Measurements from ENCODE around the gene KCNE5. TPM values are rescaled to one million over a fixed set of nuclear protein-coding genes. Genes with fewer than 3 reads are reported as not detected.
"Not testable (repeated sequence)": the region's sequence is repeated elsewhere in the genome, so short reads cannot be mapped to it uniquely, and the experiment has no call there.

KCNE5 gene
- total RNA-seq, 1 experiment from 2014 or later: 3.7 TPM

- Histone ChIP-seq H3K56ac (ENCODE audit: insufficient read length, low read depth, low read length) (no peak overlapping the region), H3K27ac (ENCODE audit: insufficient read length, low read depth, low read length) (no peak overlapping the region), H2AK5ac (ENCODE audit: insufficient read length, low read length) (no peak overlapping the region), H3K9ac (ENCODE audit: extremely low read depth, insufficient read length, low read length) (no peak overlapping the region), H3K79me2 (ENCODE audit: insufficient read depth, low read length) (no peaks in the 10 kb centered on the region), H4K5ac (ENCODE audit: insufficient read length, low read depth, low read length) (no peak overlapping the region), H2BK120ac (ENCODE audit: low read depth, low read length, poor library complexity, severe bottlenecking) (no peak overlapping the region), H3K23me2 (ENCODE audit: insufficient read length, low read depth, low read length, poor library complexity, severe bottlenecking) (no peaks in the 10 kb centered on the region), H2BK5ac (ENCODE audit: insufficient read length, low read length) (no peak overlapping the region), H3K14ac (ENCODE audit: insufficient read depth, low read length) (no peak overlapping the region), H3T11ph (ENCODE audit: low read length) (no peak overlapping the region), H4K8ac (replicated peaks; ENCODE audit: insufficient read length, low read depth, low read length) (no peak overlapping the region), H3K4me1 (ENCODE audit: insufficient read depth, low read length) (no peaks in the 10 kb centered on the region; the same call in none of the 2 replicates), H2BK12ac (ENCODE audit: insufficient read length, low read depth, low read length) (no peak overlapping the region), H2BK15ac (ENCODE audit: low read depth, low read length) (no peak overlapping the region), H3K4me2 (ENCODE audit: insufficient read depth, insufficient read length, low read length) (no peak overlapping the region), H3K18ac (ENCODE audit: insufficient read length, low read depth, low read length) (no peak overlapping the region), H3K27me3 (ENCODE audit: insufficient read depth, low read length) (no peaks in the 10 kb centered on the region), H3K79me1 (ENCODE audit: insufficient read depth, low read depth, low read length, poor library complexity, severe bottlenecking) (no peaks in the 10 kb centered on the region), H3K4ac (ENCODE audit: low read depth, low read length) (no peak overlapping the region), H4K91ac (ENCODE audit: insufficient read length, low read depth, low read length) (no peak overlapping the region), H2AFZ (ENCODE audit: low read length) (no peak overlapping the region), H4K20me1 (ENCODE audit: control insufficient read depth, insufficient read depth, insufficient read length) (no peaks in the 10 kb centered on the region), H2BK20ac (ENCODE audit: low read depth, low read length, poor library complexity, severe bottlenecking) (no peak overlapping the region), H3K9me3 (ENCODE audit: control insufficient read depth, low read depth, low read length) (no peaks in the 10 kb centered on the region), H3K23ac (ENCODE audit: insufficient read length, low read depth, low read length) (no peak overlapping the region)
- peaks cover 5 to 10% of the 10 kb centered on the region in 2 experiments for H3K4me1 Mint-ChIP-seq
- WGBS (ENCODE audit: extremely low coverage, insufficient read length, low lambda C conversion rate): no CpG with 5 or more reads among the region's 2 CpGs
- H3K4me3 Mint-ChIP-seq: no peak overlapping the region
- no peak overlapping the region for H3K27ac Mint-ChIP-seq
- H3K27me3 Mint-ChIP-seq (ENCODE audit: low read depth): no peaks in the 10 kb centered on the region
- no peak for TF ChIP-seq CTCF (conservative IDR thresholded peaks at IDR 0.05)
- H3K9me3 Mint-ChIP-seq: no peaks in the 10 kb centered on the region
- H3K36me3 Mint-ChIP-seq (ENCODE audit: insufficient read depth in 1 of 3, low read depth in 3 of 3): no peaks in the 10 kb centered on the region
- no peak for DNase-seq
Observed at GRCh38 chrX:109577055-109577454, 47.9 kb downstream of the KCNE5 start.

GRCh38 chrX:109576083-109576482 lies 48.9 kb downstream of the KCNE5 start:
- WGBS (ENCODE audit: extremely low coverage, insufficient read length, low lambda C conversion rate): no CpG with 5 or more reads among the region's 4 CpGs
- not testable (repeated sequence) for H3K9me3 ChIP-seq (ENCODE audit: control insufficient read depth, low read depth, low read length); H2BK12ac ChIP-seq (ENCODE audit: insufficient read length, low read depth, low read length); H3T11ph ChIP-seq (ENCODE audit: low read length); H3K27me3 Mint-ChIP-seq (ENCODE audit: low read depth); H2BK5ac ChIP-seq (ENCODE audit: insufficient read length, low read length); H3K4me1 ChIP-seq (ENCODE audit: insufficient read depth, low read length); H2AK5ac ChIP-seq (ENCODE audit: insufficient read length, low read length); H3K4ac ChIP-seq (ENCODE audit: low read depth, low read length); H4K5ac ChIP-seq (ENCODE audit: insufficient read length, low read depth, low read length); H3K9me3 Mint-ChIP-seq; H3K18ac ChIP-seq (ENCODE audit: insufficient read length, low read depth, low read length); H3K36me3 Mint-ChIP-seq (ENCODE audit: insufficient read depth in 1 of 3, low read depth in 3 of 3); H3K14ac ChIP-seq (ENCODE audit: insufficient read depth, low read length); H3K27ac ChIP-seq (ENCODE audit: insufficient read length, low read depth, low read length); H3K23ac ChIP-seq (ENCODE audit: insufficient read length, low read depth, low read length); H3K9ac ChIP-seq (ENCODE audit: extremely low read depth, insufficient read length, low read length); H3K79me1 ChIP-seq (ENCODE audit: insufficient read depth, low read depth, low read length, poor library complexity, severe bottlenecking); H3K27ac Mint-ChIP-seq; H4K8ac ChIP-seq (replicated peaks; ENCODE audit: insufficient read length, low read depth, low read length); H2BK120ac ChIP-seq (ENCODE audit: low read depth, low read length, poor library complexity, severe bottlenecking); H3K79me2 ChIP-seq (ENCODE audit: insufficient read depth, low read length); H3K56ac ChIP-seq (ENCODE audit: insufficient read length, low read depth, low read length); H3K4me3 Mint-ChIP-seq; H3K27me3 ChIP-seq (ENCODE audit: insufficient read depth, low read length); H3K23me2 ChIP-seq (ENCODE audit: insufficient read length, low read depth, low read length, poor library complexity, severe bottlenecking); H2AFZ ChIP-seq (ENCODE audit: low read length); DNase-seq; H3K4me2 ChIP-seq (ENCODE audit: insufficient read depth, insufficient read length, low read length); H2BK15ac ChIP-seq (ENCODE audit: low read depth, low read length); H4K20me1 ChIP-seq (ENCODE audit: control insufficient read depth, insufficient read depth, insufficient read length); H4K91ac ChIP-seq (ENCODE audit: insufficient read length, low read depth, low read length); H2BK20ac ChIP-seq (ENCODE audit: low read depth, low read length, poor library complexity, severe bottlenecking)
- H3K4me1 Mint-ChIP-seq: peaks cover 5 to 10% of the 10 kb centered on the region in 2 experiments

All from H9 (cell line).